Colonic mucosa (tissue), 4 donors: ENCODE data around the gene KCNA1. TPM values are rescaled to one million over a fixed set of nuclear protein-coding genes. Genes with fewer than 3 reads are reported as not detected.

Source experiments
- DNase-seq: peaks from one replicate; pipeline ENCODE4 v3.0.0-alpha.2; 2020
- H3K27ac ChIP-seq: fragments of 200-600 bp; one replicate; pipeline ENCODE4 v1.8.0; 2021
- H3K27me3 ChIP-seq: fragments of 200-600 bp; one replicate; pipeline ENCODE4 v1.8.0; 2021
- H3K36me3 ChIP-seq: fragments of 200-600 bp; one replicate; pipeline ENCODE4 v1.8.0; 2021
- H3K4me1 ChIP-seq: fragments of 200-600 bp; one replicate; pipeline ENCODE4 v1.8.0; 2021; ENCODE audit warnings: mild to moderate bottlenecking
- H3K4me3 ChIP-seq: fragments of 200-600 bp; one replicate; pipeline ENCODE4 v1.8.0; 2021
- H3K9ac ChIP-seq, 2 donors: one replicate each; pipeline ENCODE4 v1.7.0; 2013; ENCODE audit warnings: control low read depth in 2 of 2, low read depth in 2 of 2, low read length in 2 of 2
- H3K9me3 ChIP-seq: fragments of 200-600 bp; one replicate; pipeline ENCODE4 v1.8.0; 2021
- CTCF ChIP-seq: fragments of 200-600 bp; IDR thresholded peaks from one replicate; pipeline ENCODE4 v1.8.0; 2022; ENCODE audit warnings: antibody characterized with exemption, mild to moderate bottlenecking
- intact Hi-C: fragments of 100-400 bp; cut with DNase I; formaldehyde crosslinking; loops from one replicate; pipeline ENCODE4 v1.14.1; 2022
- total RNA-seq, 2 donors: library from RNA; stranded (reverse); fragmentation: NEBNext Ultra II Directional in 1 of 2; extraction: Animal tissue kit (Norgen Biotek cat#: 25700) in 1 of 2; gene quantifications; one replicate each; pipeline ENCODE4 v1.2.1, GENCODE V29; 2021
- donor health status: healthy.
- donor health status: DM: no; HTN: no; CAD: no.
- donor health status: DM: no; HTN: no; CAD: no.

KCNA1 gene
- total RNA-seq, 2 donors from 2014 or later = 0.61 TPM; not detected in 1

- no peak for DNase-seq
- no peak for TF ChIP-seq CTCF
- Histone ChIP-seq H3K27me3 (no peaks in the 10 kb centered on the region), H3K4me1 (no peaks in the 10 kb centered on the region), H3K27ac (no peak overlapping the region), H3K9ac (no peak overlapping the region), H3K4me3 (no peak overlapping the region), H3K9me3 (no peaks in the 10 kb centered on the region), H3K36me3 (no peaks in the 10 kb centered on the region)
- intact Hi-C loops = no loop called here
Observed at GRCh38 chr12:4900327-4900726, 9.4 kb upstream of the KCNA1 start.

DNA sequence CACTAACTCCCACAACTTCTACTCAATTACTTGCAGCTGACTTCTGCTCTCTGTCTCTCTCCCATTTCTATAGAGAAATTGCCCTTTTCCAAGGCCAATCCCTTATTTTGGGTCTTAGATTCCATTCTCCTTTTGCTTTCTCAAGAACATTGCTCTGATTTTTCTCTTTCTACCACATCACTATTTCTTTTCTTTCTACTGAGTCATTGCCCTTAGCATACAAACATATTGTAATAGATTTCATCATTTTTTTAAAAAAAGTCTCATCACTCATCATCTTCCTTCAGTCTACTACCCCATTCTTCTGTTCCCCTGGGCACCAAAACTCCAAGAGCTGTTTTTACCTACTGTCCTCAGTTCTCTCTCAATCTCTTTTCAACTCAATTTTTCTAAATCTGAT lies 4.4 kb upstream of the KCNA1 start:
- Histone ChIP-seq H3K27me3 (peaks cover 30% of the 10 kb centered on the region), H3K27ac (no peak overlapping the region), H3K36me3 (no peaks in the 10 kb centered on the region), H3K4me3 (no peak overlapping the region), H3K9me3 (no peaks in the 10 kb centered on the region), H3K9ac (no peak overlapping the region), H3K4me1 (no peaks in the 10 kb centered on the region)
- intact Hi-C loops = no loop called here
- TF ChIP-seq CTCF = no peak
- DNase-seq = no peak

- Histone ChIP-seq H3K9me3 (no peaks in the 10 kb centered on the region), H3K27ac (no peak overlapping the region), H3K36me3 (no peaks in the 10 kb centered on the region), H3K27me3 (peaks cover 51% of the 10 kb centered on the region), H3K4me1 (no peaks in the 10 kb centered on the region), H3K4me3 (no peak overlapping the region), H3K9ac (no peak overlapping the region)
- intact Hi-C loops = no loop called here
- no peak for TF ChIP-seq CTCF
- no peak for DNase-seq
Observed at GRCh38 chr12:4908684-4909409, 858 bp upstream of the KCNA1 start.

GRCh38 chr12:4909410-4909733 lies 333 bp upstream of the KCNA1 start:
- intact Hi-C loops = no loop called here
- Histone ChIP-seq H3K4me1 (no peaks in the 10 kb centered on the region), H3K9me3 (no peaks in the 10 kb centered on the region), H3K4me3 (peak overlapping the region; percentile 14), H3K27me3 (peaks cover 51% of the 10 kb centered on the region), H3K36me3 (no peaks in the 10 kb centered on the region), H3K9ac (no peak overlapping the region), H3K27ac (no peak overlapping the region)
- TF ChIP-seq CTCF = no peak
- no peak for DNase-seq

- Histone ChIP-seq H3K36me3 (no peaks in the 10 kb centered on the region), H3K4me3 (peak overlapping the region; percentile 14), H3K27ac (no peak overlapping the region), H3K4me1 (no peaks in the 10 kb centered on the region), H3K9ac (no peak overlapping the region), H3K27me3 (peaks cover 52% of the 10 kb centered on the region), H3K9me3 (no peaks in the 10 kb centered on the region)
- no peak for DNase-seq
- TF ChIP-seq CTCF = no peak
- intact Hi-C loops = no loop called here
Observed at GRCh38 chr12:4910502-4911315, 1.0 kb downstream of the KCNA1 start.
